Measurements from ENCODE around the gene SOX8. TPM values are rescaled to one million over a fixed set of nuclear protein-coding genes. Genes with fewer than 3 reads are reported as not detected.

Gene SOX8
- total RNA-seq, 1 donor from 2014 or later, result 0.71 TPM

- H3K36me3 ChIP-seq (ENCODE audit: control insufficient read depth, insufficient read depth, low read length), result no peaks in the 10 kb centered on the region
- TF ChIP-seq, protein P1, sequence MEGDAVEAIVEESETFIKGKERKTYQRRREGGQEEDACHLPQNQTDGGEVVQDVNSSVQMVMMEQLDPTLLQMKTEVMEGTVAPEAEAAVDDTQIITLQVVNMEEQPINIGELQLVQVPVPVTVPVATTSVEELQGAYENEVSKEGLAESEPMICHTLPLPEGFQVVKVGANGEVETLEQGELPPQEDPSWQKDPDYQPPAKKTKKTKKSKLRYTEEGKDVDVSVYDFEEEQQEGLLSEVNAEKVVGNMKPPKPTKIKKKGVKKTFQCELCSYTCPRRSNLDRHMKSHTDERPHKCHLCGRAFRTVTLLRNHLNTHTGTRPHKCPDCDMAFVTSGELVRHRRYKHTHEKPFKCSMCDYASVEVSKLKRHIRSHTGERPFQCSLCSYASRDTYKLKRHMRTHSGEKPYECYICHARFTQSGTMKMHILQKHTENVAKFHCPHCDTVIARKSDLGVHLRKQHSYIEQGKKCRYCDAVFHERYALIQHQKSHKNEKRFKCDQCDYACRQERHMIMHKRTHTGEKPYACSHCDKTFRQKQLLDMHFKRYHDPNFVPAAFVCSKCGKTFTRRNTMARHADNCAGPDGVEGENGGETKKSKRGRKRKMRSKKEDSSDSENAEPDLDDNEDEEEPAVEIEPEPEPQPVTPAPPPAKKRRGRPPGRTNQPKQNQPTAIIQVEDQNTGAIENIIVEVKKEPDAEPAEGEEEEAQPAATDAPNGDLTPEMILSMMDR (IDR thresholded peaks at IDR 0.05; ENCODE audit: insufficient read depth, low read length, poor library complexity, severe bottlenecking), result no peak
- no peak overlapping the region for H3K4me3 ChIP-seq (ENCODE audit: low read depth, low read length)
- H3K27me3 ChIP-seq (ENCODE audit: control insufficient read depth, insufficient read depth, low read length), result peaks cover 83% of the 10 kb centered on the region
- DNase-seq (ENCODE audit: low read depth), result no peak
Observed at GRCh38 chr16:979859-980594, 1.5 kb upstream of the SOX8 start.

DNA sequence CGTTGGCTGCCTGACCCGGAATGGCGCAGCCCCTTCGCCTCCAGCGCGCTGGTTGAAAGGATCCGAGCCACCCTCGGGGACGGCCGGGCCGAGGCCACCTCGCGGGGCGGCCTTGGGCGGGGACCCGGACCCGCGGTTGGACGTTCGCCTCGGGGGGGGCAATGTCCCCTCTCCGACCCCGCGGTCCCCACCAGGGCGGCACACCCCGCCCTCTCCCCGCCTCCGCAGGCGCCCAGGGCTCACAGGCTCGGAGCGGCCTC is 1.0 kb upstream of the SOX8 start:
- Histone ChIP-seq H3K4me3 (ENCODE audit: low read depth, low read length) (no peak overlapping the region), H3K36me3 (ENCODE audit: control insufficient read depth, insufficient read depth, low read length) (no peaks in the 10 kb centered on the region), H3K27me3 (ENCODE audit: control insufficient read depth, insufficient read depth, low read length) (peaks cover 86% of the 10 kb centered on the region)
- DNase-seq (ENCODE audit: low read depth), result no peak
- TF ChIP-seq, protein P1 (IDR thresholded peaks at IDR 0.05; ENCODE audit: insufficient read depth, low read length, poor library complexity, severe bottlenecking), result no peak

DNA sequence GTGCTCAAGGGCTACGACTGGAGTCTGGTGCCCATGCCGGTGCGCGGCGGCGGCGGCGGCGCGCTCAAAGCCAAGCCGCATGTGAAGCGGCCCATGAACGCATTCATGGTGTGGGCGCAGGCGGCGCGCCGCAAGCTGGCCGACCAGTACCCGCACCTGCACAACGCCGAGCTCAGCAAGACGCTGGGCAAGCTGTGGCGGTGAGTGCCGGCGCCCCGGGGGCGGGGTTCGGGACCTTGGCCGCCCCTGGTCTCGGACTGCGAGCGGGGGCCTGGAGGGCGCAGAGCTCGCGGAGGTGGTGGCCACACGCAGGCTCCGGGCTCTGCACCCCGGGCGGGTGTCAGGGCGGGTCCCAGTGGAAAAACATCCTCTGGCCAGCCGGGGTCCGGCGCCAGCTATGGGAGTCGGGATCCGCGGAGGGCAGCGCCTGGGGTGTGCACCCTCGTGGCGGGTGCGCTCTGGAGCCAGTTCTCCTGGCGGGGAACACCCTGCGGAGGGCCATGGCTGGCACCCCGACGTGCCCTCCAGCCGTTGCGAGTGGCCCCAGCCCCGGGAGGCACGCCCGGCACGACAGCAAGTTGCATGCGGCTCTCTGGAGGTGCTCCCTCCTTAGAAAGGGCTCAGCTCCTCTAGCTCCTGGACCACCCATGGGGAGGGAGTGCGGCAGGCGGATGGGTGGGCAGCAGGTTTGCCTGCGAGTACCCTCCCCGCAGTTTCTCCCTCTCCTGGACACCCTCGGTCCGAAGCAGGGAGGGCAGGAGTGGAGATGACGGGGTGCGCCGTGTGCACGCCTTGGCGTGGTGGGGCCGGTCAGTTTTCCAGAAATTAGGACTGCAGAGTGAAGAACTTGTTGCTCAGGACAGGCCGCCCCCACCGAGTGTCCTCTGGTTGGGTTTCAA is 824 bp downstream of the SOX8 start:
- DNase-seq (ENCODE audit: low read depth), result no peak
- TF ChIP-seq, protein P1 (IDR thresholded peaks at IDR 0.05; ENCODE audit: insufficient read depth, low read length, poor library complexity, severe bottlenecking), result no peak
- H3K27me3 ChIP-seq (ENCODE audit: control insufficient read depth, insufficient read depth, low read length), result peaks cover 86% of the 10 kb centered on the region
- H3K36me3 ChIP-seq (ENCODE audit: control insufficient read depth, insufficient read depth, low read length), result no peaks in the 10 kb centered on the region
- H3K4me3 ChIP-seq (ENCODE audit: low read depth, low read length), result no peak overlapping the region

DNA sequence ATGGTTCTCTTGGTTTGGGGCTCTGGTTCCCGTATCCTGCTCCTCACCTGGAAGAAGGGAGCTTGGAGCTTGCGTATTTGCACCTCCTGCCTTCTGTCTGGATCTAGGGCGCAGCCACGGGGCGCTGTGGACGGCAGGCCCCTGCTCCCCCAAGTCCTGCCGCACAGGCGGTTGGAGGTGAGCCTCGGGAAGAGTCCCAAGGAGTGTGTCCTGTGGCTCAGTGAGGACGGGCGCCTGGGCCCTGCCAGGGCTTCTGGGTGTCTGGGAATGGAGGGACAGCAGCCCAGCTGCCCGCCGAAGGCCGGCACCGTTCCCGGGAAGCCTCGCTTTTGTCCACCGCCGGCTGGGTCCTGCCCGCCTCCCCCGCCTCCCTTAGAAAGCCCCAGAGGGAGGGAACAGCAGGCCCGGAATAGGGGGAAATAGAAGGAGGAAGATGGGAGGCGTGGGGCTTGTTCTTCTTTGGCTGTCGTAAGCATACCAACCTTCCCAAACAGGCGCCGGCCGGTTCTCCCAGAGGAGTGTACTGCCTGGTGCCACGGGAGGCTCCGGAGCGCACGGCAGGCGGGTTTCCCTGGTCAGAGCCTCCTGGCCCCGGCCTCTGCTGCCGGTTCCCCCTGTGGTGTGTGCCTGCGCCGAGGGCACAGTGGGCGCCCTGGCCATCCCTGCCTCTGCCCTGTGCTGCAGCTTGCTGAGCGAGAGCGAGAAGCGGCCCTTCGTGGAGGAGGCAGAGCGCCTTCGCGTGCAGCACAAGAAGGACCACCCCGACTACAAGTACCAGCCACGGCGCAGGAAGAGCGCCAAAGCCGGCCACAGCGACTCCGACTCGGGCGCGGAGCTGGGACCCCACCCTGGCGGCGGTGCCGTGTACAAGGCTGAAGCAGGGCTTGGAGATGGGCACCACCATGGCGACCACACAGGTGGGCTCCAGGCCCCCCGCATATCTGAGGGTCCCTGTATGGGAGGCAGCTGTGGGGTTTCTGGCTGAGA is 1.8 kb downstream of the SOX8 start:
- peaks cover 83% of the 10 kb centered on the region for H3K27me3 ChIP-seq (ENCODE audit: control insufficient read depth, insufficient read depth, low read length)

DNA sequence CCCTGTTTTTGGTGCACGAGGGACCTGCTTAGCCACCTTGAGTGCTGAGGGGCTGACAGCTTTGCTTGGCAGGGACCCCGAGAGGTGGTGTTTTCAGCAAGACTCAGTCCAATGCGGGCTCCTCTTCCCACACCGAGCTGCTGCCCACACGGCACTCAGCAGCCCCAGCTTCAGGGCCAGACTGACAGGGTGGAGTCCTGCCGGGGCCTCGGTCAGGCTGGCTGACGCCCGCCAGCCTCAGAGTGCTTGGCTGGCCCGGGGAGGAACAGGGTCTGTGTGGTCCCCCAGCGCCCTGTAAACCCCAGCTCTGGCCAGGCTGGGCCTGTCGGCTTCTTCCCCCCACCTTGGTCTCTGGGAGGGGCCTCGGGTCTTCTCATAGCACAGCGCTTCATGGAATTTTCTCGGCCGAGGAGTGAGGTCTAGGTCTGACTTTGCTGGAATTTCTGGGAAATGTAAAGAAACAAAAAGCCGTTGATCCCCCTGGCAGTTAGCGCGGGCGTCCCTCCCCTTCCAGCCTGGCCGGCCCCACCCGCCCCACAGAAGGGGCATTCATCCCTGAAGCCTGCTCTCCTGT is 2.6 kb downstream of the SOX8 start:
- DNase-seq (ENCODE audit: low read depth), result no peak
- TF ChIP-seq, protein P1 (IDR thresholded peaks at IDR 0.05; ENCODE audit: insufficient read depth, low read length, poor library complexity, severe bottlenecking), result no peak
- Histone ChIP-seq H3K36me3 (ENCODE audit: control insufficient read depth, insufficient read depth, low read length) (no peaks in the 10 kb centered on the region), H3K27me3 (ENCODE audit: control insufficient read depth, insufficient read depth, low read length) (peaks cover 84% of the 10 kb centered on the region), H3K4me3 (ENCODE audit: low read depth, low read length) (no peak overlapping the region)

More for the DNA sequence above, 1.8 kb downstream of the SOX8 start:
- no peak for DNase-seq (ENCODE audit: low read depth)
- Histone ChIP-seq H3K4me3 (ENCODE audit: low read depth, low read length) (no peak overlapping the region), H3K36me3 (ENCODE audit: control insufficient read depth, insufficient read depth, low read length) (no peaks in the 10 kb centered on the region)
- TF ChIP-seq, protein P1 (IDR thresholded peaks at IDR 0.05; ENCODE audit: insufficient read depth, low read length, poor library complexity, severe bottlenecking), result no peak

Data from kidney epithelial cell (primary cell).